ENCODE data around the gene ZGPAT.
A peak's percentile ranks its signal among the peaks of the same experiment; 100 is the strongest.

The ZGPAT gene

DNA sequence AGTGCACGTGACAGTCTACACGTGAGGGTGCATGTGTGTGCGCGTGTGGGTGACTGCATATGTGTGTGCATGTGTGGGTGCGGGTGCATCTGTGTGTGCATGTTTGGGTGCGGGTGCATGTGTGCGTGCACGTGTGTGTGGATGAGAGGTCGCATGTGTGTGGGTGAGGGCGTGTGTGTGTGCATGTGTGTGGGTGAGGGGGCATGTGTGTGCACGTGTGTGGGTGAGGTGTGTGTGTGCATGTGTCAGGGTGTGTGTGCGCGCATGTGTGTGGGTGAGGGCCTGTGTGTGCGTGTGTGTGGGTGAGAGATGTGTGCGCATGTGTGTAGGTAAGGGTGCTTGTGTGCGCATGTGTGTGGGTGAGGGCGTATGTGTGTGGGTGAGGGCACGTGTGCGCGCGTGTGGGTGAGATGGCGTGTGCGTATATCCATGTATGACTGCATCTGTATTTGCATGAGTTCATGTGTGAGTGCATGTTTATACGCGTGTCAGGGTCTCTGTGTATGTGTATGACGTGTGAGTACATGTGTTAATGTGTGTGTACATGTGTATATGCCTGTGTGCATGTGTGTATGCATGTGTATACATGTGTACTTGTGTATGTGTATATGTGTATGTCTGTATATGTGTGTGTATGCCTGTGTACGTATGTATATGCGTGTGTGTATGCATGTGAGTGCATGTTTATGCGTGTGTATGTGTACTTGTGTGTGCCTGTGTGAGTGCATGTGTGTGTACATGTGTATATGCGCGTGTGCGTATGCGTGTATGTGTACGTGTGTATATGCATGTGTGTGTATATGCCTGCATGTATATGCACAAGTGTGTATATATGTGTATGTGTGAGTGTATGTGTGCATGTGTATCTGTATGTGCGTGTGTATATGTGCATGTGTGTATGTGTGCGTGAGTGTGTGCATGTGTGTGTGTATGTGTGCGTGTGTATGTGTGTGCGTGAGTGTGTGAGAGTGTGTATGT is 24.6 kb downstream of the ZGPAT start:
- DNase-seq (ENCODE audit: insufficient read length, low spot score) (no peak), FAIRE-seq (no peak)

DNA sequence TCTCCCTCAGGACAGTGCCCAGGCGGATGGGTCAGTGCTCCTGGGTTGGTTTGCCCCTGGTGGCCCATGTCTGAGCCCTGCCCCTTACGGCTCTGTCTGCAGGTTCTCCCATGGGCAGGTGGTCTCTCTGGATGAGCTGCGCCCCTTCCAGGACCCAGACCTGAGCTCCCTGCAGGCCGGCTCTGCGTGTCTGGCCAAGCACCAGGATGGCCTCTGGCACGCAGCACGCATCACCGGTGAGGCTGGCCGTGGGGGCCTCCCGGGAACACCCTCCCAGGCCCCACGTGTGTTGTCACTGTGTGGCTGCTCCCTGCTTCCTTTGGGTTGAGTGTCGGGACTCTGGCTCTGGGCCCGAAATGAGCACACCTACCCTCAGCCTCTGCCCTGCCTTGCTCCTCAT is 25.3 kb downstream of the ZGPAT start:
- no peak for FAIRE-seq
- DNase-seq (ENCODE audit: insufficient read length, low spot score) = no peak

- FAIRE-seq (no peak), DNase-seq (ENCODE audit: insufficient read length, low spot score) (no peak)
These were observed 25.8 kb downstream of the ZGPAT start for GRCh38 chr20:63733579-63734081.

- DNase-seq (ENCODE audit: insufficient read length, low spot score) (no peak), FAIRE-seq (no peak)
These were observed 26.5 kb downstream of the ZGPAT start for GRCh38 chr20:63734111-63734945.

DNA sequence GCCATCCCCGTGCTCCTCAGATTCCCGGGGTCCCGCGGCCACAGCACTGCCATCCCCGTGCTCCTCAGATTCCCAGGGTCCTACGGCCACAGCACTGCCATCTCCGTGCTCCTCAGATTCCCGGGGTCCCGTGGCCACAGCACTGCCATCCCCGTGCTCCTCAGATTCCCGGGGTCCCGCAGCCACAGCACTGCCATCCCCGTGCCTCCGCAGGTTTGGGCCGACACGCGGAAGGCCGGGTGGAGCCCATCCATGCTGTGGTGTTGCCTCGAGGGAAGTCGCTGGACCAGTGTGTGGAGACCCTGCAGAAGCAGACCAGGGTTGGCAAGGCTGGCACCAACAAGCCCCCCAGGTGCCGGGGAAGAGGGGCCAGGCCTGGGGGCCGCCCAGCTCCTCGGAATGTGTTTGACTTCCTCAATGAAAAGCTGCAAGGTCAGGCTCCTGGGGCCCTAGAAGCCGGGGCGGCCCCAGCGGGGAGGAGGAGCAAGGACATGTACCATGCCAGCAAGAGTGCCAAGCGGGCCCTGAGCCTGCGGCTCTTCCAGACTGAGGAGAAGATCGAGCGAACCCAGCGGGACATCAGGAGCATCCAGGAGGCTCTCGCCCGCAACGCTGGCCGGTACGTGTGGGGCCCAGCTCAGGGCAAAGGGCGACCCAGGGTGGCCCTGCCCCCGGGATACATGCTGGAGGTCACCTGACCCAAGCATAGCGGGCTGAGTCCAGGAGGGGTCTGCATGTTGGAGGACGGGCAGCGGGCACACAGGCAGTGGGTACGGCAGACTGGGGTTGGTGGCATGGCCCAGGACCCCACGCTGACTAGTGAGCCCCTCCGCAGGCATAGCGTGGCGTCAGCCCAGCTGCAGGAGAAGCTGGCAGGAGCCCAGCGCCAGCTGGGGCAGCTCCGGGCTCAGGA is 27.4 kb downstream of the ZGPAT start:
- DNase-seq (ENCODE audit: insufficient read length, low spot score) = no peak
- FAIRE-seq = no peak

GRCh38 chr20:63735859-63736718 is 28.2 kb downstream of the ZGPAT start, which contains the start of gene LIME1:
TSS of gene LIME1 (plus strand) at chr20:63736664. CDS start at chr20:63737550, 886 bp downstream.
- FAIRE-seq (peak; percentile 90), DNase-seq (ENCODE audit: insufficient read length, low spot score) (peak; percentile 70)

GRCh38 chr20:63736893-63737694 is 29.3 kb downstream of the ZGPAT start:
- DNase-seq (ENCODE audit: insufficient read length, low spot score) = no peak
- FAIRE-seq = peak; percentile 82

DNA sequence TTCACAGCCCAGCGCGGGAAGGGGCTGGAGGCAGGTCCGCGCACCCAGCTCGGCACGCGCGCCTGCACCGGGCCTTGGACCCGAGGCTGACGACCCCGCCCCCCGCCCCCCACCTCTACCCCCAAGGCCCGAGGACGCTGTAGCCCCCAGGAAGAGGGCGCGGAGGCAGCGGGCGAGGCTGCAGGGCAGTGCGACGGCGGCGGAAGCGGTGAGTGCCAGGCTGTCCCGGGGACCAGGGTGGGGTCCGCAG is 29.8 kb downstream of the ZGPAT start:
- no peak for DNase-seq (ENCODE audit: insufficient read length, low spot score)
- FAIRE-seq = no peak

- no peak for DNase-seq (ENCODE audit: insufficient read length, low spot score)
- FAIRE-seq = peak; percentile 42
These were observed 30.3 kb downstream of the ZGPAT start for GRCh38 chr20:63737945-63738686.

- FAIRE-seq (no peak), DNase-seq (ENCODE audit: insufficient read length, low spot score) (no peak)
These were observed 30.9 kb downstream of the ZGPAT start for GRCh38 chr20:63738687-63739129.

DNA sequence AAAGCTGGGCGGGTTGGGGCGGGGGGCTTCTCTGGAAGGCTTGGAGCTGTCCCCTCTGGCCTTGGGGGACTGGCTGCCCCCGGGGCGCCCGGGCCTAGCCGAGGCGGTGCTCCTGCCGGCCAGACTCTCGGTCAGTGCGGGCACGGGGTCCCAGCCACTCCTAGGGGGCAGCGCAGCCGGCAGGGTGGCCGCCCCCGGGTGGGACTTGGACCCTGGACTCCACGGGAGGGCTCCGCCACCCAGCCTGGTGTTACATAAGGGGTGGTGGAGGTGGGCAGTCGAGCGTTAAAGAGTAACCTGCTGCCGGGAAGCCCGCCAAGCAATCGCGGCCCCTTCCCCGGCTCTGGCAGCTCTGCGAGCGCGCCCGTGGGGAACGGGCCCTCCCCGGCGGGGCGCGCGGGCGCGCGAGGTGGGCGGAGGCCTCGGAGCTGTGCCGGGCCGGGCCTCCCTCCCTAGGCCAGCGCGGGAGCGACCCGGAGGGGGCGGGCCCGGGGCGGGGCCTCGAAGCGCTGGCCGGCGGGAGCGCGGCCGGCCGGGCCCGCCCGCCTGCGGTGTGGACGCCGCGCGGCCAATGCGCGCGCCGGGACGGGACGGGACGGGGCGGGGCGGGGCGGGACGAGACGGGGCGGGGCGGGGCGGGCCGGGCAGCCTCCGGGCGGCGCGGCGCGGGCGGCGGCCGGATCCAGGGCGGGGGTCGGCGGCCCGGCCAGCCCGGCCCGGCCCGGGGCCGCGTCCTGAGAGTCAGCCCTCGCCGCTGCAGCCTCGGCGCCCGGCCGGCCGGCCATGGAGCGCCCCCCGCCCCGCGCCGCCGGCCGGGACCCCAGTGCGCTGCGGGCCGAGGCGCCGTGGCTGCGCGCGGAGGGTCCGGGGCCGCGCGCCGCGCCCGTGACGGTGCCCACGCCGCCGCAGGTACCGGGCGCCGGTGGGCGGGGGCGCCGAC is 31.6 kb downstream of the ZGPAT start, which contains the start of gene SLC2A4RG:
SLC2A4RG (plus strand) TSS at position 647 of the 940 bp plus-strand sequence; CDS start at position 784, 137 bp downstream.
- DNase-seq (ENCODE audit: insufficient read length, low spot score) (peak; percentile 98), FAIRE-seq (no peak)

GRCh38 chr20:63740070-63740626 is 32.3 kb downstream of the ZGPAT start:
- FAIRE-seq (peak; percentile 14), DNase-seq (ENCODE audit: insufficient read length, low spot score) (peak; percentile 74)

DNA sequence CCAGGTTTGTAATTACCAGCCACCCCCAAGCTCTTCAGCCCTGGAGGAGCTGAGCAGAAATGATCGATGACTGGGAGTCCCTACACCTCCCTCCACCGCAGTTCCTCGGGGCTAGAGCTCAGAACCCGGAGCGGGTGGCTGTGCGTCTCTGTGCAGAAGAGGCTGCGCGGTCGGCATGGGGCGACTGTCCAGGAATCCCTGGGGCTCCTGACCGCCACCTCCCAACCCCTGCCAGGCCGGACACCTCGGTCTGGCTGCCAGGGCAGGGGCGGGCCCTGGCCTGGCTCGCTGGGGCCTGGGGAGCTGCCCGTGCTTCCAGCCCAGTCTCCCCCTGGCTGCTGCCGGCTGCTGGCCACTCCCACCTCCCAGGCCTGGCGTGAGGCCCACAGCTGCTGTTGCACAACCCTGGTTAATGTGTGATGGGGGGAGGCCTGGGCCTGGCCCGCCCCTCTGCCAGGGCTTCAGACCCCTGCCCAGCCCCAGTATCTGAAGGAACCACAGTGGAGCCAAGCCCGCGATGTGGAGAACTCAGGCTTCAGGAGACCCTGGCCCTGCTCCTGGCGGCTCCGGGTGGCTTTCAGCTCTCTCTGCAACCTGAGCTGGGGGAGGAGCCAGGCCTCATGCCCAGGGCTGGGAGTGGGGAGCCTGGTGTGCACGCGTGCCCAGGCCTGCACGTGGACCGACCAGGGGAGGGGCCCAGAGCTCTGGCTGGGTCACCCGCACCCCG is 33.0 kb downstream of the ZGPAT start:
- peak; percentile 85 for FAIRE-seq

GRCh38 chr20:63741354-63741675 is 33.5 kb downstream of the ZGPAT start:
- DNase-seq (ENCODE audit: insufficient read length, low spot score) (no peak), FAIRE-seq (no peak)

More for the DNA sequence above, 33.0 kb downstream of the ZGPAT start:
- DNase-seq (ENCODE audit: insufficient read length, low spot score) = peak; percentile 91

GRCh38 chr20:63741676-63742380 is 34.0 kb downstream of the ZGPAT start:
- DNase-seq (ENCODE audit: insufficient read length, low spot score) (no peak), FAIRE-seq (no peak)

Data from GM19239 (cell line).